ENCODE results near the gene DOLPP1. TPM values are rescaled to one million over a fixed set of nuclear protein-coding genes. Genes with fewer than 3 reads are reported as not detected.

The DOLPP1 gene
- polyA plus RNA-seq, 1 donor from 2014 or later: 31.5 TPM

GRCh38 chr9:129139993-129140396 is 59.1 kb downstream of the DOLPP1 start:
- H3K36me3 ChIP-seq (ENCODE audit: insufficient read depth, low read length): no peaks in the 10 kb centered on the region
- no peaks in the 10 kb centered on the region for H3K79me2 ChIP-seq (replicated peaks; ENCODE audit: insufficient read depth, low read length)
- H3K4me3 ChIP-seq (ENCODE audit: low read length): peak overlapping the region; percentile 58
- peak; percentile 89 for TF ChIP-seq EP300 (conservative IDR thresholded peaks at IDR 0.05; ENCODE audit: poor library complexity, severe bottlenecking)
- TF ChIP-seq EZH2 (IDR thresholded peaks at IDR 0.05; ENCODE audit: borderline replicate concordance, insufficient read depth, low read length, poor library complexity, severe bottlenecking): no peak
- peak; percentile 39 for TF ChIP-seq REST (IDR thresholded peaks at IDR 0.05; ENCODE audit: borderline replicate concordance)
- no peak for TF ChIP-seq MXI1 (conservative IDR thresholded peaks at IDR 0.05; ENCODE audit: poor library complexity, severe bottlenecking)
- peak; percentile 93 for TF ChIP-seq POLR2AphosphoS5 (IDR thresholded peaks at IDR 0.05)
- peak; percentile 49 for TF ChIP-seq TAF1 (IDR thresholded peaks at IDR 0.05; ENCODE audit: low read depth)
- no peak for TF ChIP-seq CTCF (IDR thresholded peaks at IDR 0.05; ENCODE audit: poor library complexity, severe bottlenecking)
- TF ChIP-seq RAD21 (conservative IDR thresholded peaks at IDR 0.05): peak; percentile 22
- TF ChIP-seq SMC3 (conservative IDR thresholded peaks at IDR 0.05; ENCODE audit: poor library complexity): no peak
- H3K27ac ChIP-seq (ENCODE audit: low read length): peak overlapping the region; percentile 99
- H3K27me3 ChIP-seq (ENCODE audit: insufficient read depth, low read depth, low read length): no peaks in the 10 kb centered on the region
- no peaks in the 10 kb centered on the region for H3F3A ChIP-seq (ENCODE audit: insufficient read depth, low read length, poor library complexity, severe bottlenecking)
- H2AFZ ChIP-seq (ENCODE audit: low read depth, low read length): no peak overlapping the region
- H3K9me2 ChIP-seq (ENCODE audit: insufficient read depth, low read length): no peaks in the 10 kb centered on the region
- no peaks in the 10 kb centered on the region for H4K20me1 ChIP-seq (ENCODE audit: insufficient read depth)
- H3K4me2 ChIP-seq (ENCODE audit: low read length): peak overlapping the region; percentile 52
- peak overlapping the region; percentile 96 for H3K9ac ChIP-seq (ENCODE audit: low read length)
- no peaks in the 10 kb centered on the region for H3K9me3 ChIP-seq (ENCODE audit: low read length)

Other genes starting within 250 kb of the DOLPP1 start
- 22.6 and 24.4 TPM in 2 replicates for gene KYAT1, start 199.2 kb upstream of the DOLPP1 start, polyA plus RNA-seq
- 11.6 and 15.6 TPM in 2 replicates for gene LRRC8A, start 199.0 kb upstream of the DOLPP1 start, polyA plus RNA-seq
- not detected in 2 replicates for gene PHYHD1, start 160.1 kb upstream of the DOLPP1 start, polyA plus RNA-seq
- 11.3 and 14.4 TPM in 2 replicates for gene DOLK, start 133.5 kb upstream of the DOLPP1 start, polyA plus RNA-seq
- 21.2 and 24.0 TPM in 2 replicates for gene NUP188, start 133.4 kb upstream of the DOLPP1 start, polyA plus RNA-seq
- 128 and 160 TPM in 2 replicates for gene SH3GLB2, start 52.8 kb upstream of the DOLPP1 start, polyA plus RNA-seq
- gene MIGA2, start 44.5 kb upstream of the DOLPP1 start, polyA plus RNA-seq: 42.4 and 73.6 TPM in 2 replicates
- gene CRAT, start 29.7 kb downstream of the DOLPP1 start, polyA plus RNA-seq: 14.3 and 21.2 TPM in 2 replicates
- gene PTPA, start 30.3 kb downstream of the DOLPP1 start, polyA plus RNA-seq: 50.5 and 62.8 TPM in 2 replicates
- gene IER5L, start 97.2 kb downstream of the DOLPP1 start, polyA plus RNA-seq: 20.8 and 30.5 TPM in 2 replicates